Neural progenitor cell (in vitro differentiated cells): Measurements from ENCODE around the gene CCSER1.

Source experiments
- CTCF ChIP-seq: fragments of 200-600 bp; sonication (generic); IDR thresholded peaks from 2 replicates; pipeline ENCODE4 v1.5.1; 2017; ENCODE audit warnings: antibody characterized with exemption, mild to moderate bottlenecking
- EZH2phosphoT487 ChIP-seq: fragments of 200-600 bp; sonication (generic); IDR thresholded peaks from 2 replicates; pipeline ENCODE4 v1.6.1; 2017; ENCODE audit warnings: antibody characterized with exemption

GRCh38 chr4:90317785-90318184, 190.6 kb downstream of the CCSER1 start:
- TF ChIP-seq CTCF: no peak
- no peak for TF ChIP-seq EZH2phosphoT487
